HG03571 (cell line): ENCODE measurements around the gene DOCK10.
"Not testable (repeated sequence)": the region's sequence is repeated elsewhere in the genome, so short reads cannot be mapped to it uniquely, and the experiment has no call there.

ENCODE experiments used
- ATAC-seq: cut with Tn5 transposase; IDR thresholded peaks from one replicate; pipeline ENCODE4 v1.9.1; 2021; ENCODE audit not compliant: unreplicated experiment

Gene DOCK10

DNA sequence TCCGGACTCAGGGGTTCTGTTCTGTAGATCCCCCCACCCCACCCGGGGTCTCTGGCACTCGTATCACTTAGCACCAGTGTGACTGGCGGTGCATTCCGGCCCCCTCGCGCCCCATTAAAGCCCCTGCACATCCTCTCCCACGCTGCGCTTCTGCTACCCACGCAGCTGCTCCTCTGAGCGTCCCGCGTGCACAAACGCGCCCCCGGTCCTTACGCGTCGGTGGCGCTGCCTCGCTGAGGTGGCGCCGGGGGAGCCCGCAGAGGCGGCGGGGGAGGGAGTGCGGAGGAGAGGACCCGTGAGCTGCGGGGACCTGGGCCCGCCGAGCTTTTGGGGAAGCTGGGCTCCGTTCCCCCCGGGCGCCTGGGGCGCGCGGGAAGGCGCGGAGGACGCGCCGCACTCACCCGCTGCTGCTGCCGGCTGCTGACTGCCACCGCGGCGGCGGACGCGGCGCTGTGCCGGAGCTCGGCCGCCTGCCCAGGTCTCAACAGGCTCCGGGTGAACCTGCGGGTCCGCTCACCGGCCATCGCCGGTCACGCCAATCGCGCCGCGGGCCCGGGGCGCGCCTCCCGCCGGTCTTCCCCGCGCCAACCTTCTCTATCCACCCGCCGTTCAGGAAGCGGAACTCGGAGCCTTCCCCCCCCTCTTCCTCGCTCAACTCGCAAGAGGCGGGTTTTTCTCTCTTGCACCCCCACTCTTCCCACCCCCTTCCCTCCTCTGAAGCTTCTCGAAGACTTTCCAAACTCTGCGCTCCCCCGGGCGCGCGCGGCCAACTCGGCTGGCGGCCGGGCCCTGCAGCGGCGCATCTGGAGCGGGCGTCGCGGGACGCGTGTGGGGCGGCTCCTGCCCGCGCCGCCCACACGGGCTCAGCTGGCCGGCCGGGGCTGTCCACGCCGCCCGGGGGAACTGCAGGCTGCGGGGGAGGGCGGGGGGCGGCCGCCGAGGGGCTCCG, at the start of gene DOCK10:
Gene DOCK10 (minus strand): TSS at position 618 of the 949 bp plus-strand sequence. CDS start 94 bp downstream, at position 524.
- ATAC-seq: peak; percentile 26

DNA sequence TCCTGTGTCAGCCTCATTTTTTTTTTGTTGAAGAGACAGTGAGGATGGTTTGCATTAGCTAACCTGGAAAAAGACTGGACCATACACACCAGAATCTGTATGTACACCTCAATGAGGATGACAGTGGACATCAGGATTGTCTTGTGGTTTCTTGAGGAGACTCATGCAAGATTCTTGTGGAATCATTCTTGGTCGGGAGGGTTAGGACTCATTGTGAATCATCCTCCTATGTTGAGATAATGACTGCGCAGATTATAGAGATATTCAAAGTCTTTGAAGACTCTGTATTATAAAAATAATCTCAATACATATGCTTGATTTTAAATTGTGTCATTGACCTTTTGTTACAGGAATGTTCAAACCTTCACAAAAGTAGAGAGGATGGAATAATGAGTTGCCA, 49.1 kb upstream of the DOCK10 start:
- ATAC-seq: no peak

DNA sequence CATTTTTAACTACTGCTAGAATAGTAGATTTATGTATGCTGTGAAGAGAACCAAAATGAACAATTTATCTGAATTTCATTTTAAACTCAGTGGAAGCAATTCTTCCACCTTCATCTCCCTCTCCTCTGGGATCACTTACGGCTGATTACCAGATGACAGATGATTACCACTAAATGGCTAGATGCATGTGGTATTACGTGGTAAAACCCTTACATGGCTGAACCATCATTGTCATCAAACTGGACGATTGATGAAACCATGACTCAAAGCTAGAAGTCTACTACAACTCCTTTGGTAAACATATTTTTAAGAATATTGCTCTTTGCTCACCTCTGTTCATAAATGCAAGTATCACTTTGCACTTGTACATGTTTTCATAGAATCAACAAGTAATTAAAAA, 48.5 kb upstream of the DOCK10 start:
- no peak for ATAC-seq

DNA sequence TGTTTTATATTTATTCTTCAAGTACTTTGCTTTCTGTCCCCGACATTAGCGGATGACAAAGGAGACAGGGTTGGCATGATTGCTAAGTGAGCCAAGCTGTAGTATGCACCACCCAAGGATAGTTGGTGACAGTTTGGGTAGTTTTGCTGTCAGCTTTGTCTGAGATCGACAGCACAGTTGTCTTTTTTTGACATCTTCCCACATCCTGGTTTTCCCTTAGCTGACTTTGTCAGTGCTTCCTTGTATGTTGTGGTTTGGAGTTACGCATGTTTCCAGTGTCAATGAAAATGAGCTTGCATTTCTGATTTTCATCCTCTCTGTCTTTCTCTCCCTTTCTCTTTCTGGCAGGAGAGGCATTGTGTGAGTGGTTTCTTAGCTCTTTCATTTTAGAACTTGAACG, 44.6 kb upstream of the DOCK10 start:
- no peak for ATAC-seq

DNA sequence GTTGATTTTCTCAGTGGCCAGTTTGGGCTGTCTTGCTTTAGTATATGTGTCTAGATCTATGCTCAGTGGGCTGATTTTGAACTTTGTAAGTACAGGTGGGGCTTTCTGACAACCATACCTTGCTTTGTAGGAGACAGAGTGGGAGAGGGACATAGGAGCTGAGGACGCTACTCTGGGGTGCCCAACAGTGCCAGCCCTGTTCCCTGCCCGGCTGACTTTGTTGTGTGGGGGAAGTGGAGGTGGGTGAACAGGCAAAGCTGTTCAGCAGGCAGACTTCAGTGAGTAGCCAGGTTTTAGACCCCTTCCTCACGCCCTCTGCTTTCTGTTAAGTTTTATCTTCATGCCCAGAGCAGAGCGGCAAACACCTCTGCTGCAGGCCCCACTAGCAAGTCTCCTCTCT, 44.2 kb upstream of the DOCK10 start:
- ATAC-seq: no peak

DNA sequence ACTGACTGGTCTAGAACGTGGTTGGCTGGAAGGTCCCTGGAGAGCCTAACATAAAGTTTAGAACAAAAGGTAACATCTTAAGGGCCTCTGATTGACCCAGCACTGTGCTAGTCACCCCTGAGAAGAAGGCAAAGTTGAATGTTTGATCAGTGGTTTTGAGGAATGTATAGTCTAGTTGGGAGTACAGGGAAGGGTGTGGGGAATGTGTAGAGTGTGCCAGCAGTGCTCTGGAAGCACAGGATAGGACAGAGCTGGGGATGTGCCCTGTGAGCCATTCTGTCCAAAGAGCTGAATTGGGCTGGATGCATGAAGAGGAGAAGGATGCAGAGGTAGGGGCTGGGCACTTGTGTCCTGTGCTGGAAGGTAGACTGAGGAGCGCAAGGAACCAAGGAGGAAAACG, 41.0 kb upstream of the DOCK10 start:
- no peak for ATAC-seq

DNA sequence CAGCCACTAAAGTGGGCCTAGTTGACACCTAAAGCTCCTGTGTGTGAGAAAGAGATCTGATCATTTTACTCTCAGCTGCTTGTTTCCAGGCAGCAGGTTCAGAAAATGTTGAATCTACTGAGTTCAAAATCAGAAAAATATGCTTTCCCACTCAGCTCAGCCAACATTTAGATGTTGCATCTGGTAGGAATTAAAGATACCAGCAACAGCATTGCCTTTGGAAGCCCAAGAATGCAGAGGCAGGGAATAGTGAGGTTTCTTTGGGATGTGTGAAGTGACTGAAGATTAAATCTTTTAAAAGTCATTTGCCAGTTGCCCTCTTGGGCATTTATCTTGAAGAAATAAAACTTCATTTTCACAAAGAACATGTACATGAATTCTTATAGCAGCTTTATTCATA, 33.9 kb upstream of the DOCK10 start:
- ATAC-seq: no peak

DNA sequence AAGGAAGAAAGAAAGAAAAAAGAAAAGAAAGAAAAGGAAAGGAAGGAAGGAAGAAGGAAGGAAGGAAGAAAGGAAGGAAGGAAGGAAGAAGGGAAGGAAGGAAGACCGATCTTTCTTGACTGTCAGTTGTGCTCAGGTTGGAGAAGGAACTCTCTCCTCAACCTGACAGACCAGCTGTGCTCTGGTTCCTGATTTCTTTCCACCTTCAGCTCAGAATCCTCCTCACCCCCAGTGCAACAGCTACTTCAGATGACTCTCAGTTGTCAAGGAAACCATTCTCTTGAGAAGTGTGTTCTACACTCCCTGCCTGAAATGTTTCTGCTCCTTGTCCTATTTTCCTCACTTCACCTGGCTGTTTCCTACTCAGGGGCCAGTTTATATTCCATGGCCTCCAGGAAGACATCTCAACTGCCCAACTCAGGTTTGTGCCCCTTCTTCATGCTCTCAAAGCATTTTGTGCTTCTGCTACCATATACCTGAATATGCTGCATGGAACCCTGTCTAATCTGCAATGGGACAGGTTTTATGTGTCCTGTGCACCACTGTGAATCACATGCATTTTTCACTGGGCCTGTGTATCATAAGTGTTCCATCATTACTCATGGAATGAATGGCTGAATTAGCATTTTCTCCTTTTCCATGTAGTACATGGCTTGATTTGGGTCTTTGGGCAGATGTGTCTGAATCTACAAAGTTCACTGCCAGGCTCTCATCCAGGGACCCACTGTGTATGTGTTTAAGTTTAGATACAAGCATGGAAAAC, 32.8 kb upstream of the DOCK10 start:
- no peak for ATAC-seq

DNA sequence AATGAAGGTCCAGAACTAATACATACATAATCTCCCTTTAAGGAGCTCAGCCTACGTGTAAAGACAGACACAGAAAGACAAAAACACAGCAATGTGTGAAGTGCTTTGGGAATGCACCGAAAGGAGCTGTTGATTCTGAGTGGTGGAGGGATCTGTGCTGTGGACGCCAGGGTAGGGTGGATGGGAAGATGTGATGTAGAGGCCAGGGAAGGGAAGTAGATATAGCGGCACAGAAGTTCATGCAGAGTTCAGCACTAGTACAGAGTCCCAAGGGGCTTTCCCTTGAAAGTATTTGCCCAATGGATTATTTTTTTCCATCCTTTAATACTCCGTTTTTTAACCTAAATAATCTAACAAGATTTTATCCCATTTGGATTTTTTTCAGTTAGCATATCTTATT, 32.1 kb upstream of the DOCK10 start:
- no peak for ATAC-seq

DNA sequence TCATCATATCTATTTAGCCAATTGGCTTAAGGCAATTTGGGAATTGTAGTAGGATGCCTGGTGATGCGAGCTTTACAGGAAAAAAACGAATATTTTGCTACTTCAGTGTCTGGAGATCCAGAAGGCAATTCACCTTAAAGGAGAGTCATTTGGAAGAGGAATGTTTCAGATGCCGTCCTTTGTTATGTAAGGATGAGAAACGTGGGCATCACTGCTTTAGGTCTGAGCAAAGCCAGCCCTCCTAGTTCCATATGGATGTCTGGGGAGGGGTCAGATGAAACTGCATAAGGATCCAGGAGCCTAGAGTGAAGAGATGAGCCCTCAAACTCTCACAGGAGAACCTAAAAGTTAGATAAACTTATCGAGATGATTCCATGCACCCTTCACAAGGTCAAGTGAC, 30.9 kb upstream of the DOCK10 start:
- no peak for ATAC-seq

DNA sequence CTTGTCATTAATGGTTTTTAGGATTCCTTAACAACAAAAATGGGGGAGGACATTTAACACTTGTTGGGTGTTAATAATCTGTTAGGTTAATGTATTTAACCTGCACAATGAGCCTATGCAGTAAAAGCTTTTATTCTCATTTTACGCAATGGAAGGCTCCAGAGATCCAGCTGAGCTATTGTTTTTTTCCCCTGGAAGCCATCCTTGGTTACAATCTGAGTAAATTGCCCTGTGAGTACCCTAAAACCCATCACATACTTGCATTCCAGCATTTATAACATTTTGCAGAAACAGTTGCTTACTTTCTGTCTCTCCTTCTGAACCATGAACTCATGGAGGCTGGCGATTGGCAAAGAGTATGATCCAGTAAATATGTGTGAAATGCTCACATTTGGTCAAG, 30.2 kb upstream of the DOCK10 start:
- ATAC-seq: no peak

DNA sequence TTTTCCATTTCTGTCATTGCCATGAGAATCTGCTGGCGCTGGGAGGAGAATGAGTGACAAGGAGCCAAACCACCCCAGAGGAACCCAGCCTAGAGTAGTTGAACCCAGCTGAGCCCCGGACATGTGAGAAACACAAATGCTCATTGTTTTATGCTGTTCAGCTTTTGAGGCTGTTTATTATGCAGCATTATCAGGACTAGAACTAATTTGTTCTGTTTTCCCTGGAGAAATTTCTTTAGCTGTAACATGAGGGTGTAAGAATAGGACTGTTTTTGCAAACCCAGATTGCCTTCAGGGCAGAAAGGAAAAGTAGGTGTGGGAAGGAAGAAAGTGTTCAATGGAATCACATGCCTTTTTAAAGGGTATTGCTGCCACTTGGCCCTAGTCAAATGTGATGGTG, 28.5 kb upstream of the DOCK10 start:
- no peak for ATAC-seq

DNA sequence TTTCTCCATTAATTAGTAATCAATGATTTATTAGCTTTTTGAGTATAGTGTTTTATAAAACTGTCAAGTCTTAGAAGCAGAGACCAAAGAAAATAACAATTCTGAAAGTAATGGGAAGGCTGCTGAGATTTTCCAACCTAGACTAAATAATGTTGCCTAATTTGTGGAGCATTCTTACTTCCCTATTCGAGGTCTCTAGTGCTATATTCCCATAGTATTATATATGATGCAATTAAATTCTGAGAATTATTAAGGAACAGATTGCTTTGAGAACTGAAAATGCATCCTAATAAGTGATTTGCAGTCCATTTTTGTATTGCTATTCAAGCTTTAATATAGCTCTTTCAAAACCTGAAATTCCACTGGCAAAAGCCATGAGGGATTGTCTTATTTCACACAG, 27.7 kb upstream of the DOCK10 start:
- ATAC-seq: no peak

DNA sequence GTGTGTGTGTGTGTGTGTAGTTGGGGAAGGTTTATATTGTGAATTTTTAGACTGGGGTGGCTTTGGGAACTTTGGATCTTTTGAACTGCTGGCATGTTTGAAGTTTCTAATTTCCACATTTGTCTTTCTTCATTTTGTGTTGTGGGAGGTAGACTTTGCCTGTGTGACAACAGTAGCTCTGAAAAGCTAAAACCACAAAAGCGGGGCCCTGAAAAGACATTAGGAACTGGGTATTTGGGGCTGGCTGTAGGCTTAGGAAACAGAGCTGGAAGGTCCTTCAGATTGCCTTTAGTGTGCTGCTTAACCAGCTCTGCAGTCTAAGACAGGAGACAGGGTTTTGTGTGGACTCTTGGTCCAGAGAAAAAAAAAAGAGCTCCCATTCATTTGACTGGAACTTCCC, 27.2 kb upstream of the DOCK10 start:
- no peak for ATAC-seq

DNA sequence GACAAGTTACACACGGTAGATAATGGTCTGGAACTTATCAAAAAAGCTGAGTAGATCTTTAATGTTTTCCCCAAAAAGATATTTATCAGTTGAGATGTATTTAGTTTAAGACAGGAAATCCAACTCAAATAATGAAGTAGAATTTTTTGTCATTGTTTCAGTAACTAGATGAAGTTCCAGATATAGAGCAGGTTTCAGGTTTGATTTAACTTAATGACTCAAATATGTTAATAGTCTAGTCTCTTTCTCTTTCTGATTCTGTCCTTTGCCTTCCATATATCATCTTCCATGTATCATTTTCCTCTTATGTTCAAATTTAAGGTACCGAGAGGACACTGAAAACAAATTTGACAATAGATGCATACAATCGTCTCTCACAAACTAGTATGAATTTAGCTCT, 23.6 kb upstream of the DOCK10 start:
- no peak for ATAC-seq

DNA sequence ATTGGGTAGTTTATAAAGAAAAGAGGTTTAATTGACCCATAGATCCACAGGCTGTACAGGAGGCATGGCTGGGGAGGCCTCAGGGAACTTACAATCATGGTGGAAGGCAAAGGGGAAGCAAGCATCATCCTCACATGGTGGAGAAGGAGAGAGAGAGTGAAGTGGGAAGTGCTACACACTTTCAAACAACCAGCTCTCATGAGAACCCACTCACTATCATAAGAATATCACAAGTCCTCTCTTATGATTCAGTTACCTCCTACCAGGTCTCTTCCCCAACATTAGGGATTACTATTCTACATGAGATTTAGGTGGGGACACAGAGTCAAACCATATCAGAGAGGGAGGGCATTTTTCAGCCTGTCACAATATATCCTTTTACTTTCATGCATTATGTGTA, 22.7 kb upstream of the DOCK10 start:
- ATAC-seq: no peak

DNA sequence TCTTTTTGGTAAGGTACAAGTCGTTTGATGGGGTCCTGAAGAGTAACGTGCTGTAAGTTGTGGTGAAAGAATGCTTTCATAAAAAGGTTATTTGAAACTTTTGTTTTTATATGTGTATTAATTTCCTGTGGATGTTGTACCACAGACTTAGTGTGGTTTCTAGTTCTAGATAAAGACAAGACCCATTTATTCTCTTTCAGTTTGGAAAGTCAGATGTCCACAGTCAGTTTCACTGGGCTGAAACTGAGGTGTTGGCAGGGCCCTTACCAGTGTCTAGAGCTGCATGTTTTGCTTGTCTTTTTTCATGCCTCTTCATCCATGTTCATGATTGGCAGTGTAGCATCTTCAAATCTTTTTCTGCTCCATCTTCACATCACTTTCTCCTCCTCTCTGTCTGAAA, 22.1 kb upstream of the DOCK10 start:
- no peak for ATAC-seq

DNA sequence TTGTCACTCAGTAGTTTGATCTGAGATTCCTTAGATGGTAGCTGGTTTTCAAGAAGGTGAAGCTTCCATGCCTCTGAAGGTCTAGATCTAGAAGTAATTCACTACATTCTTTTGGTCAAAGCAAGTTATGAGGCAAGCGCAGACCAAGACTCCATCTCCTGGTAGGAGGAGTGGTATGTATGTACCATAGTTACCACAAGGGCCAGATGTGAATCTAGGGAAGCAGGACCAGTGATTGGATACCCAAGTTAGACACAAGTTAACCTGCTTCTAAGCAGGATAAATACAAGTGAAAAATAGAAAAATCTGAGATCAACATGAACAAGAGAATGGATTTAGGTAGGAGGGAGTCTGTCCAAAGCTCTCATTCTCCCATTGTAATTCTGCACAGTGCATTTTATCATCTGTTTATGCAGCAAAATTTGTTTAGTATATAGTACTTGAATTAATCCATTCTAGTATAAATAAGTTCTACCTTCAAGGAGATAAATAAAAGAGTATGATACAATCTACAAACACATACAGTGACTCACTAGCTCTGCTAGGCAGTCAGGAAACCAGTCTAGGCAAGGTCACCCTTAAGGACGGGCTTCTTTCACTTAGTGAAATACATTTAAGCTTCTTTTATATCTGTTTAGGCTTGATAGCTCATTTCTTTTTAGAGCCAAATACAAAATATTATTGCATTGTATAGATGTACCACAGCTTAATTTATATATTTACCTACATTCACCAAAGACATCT, 14.2 kb upstream of the DOCK10 start:
- ATAC-seq: no peak

DNA sequence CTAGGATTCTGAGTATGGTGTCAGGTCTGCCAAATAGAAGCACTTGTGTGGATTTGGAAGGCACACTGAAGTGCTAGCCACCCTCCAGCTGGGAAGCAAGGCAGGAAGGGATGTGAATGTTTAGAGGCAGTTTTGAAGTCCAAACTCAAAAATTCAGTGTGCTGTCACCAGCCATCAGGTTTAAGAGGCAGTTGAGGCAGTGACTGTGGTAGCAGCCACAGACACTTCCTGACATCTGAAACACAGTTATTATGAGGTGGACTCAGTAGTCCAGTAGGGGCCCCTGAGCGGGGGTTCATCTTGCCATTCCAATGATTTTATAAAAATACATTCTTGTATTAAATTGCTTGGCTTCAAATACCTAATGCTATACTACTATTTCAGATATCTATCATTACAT, 13.4 kb upstream of the DOCK10 start:
- no peak for ATAC-seq

DNA sequence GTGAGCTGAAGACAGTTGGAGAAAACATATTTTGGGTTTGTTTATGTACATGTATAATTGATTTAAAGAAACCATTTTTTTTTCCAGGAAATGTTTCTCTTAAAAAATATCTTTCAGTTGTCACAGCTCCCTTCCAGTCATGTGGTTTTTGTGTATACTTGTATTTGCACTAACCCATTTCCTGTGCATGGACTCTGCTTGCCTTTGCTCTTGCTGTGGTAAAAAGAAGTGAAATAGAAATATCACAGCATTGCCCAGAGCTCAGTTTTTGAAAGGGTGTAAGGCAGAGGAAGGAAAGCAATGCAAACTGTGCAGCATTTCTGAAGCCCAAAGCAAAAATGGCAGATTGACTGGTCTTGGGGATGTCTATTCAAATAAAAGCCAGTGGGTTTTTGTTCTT, 10.4 kb upstream of the DOCK10 start:
- peak; percentile 87 for ATAC-seq

DNA sequence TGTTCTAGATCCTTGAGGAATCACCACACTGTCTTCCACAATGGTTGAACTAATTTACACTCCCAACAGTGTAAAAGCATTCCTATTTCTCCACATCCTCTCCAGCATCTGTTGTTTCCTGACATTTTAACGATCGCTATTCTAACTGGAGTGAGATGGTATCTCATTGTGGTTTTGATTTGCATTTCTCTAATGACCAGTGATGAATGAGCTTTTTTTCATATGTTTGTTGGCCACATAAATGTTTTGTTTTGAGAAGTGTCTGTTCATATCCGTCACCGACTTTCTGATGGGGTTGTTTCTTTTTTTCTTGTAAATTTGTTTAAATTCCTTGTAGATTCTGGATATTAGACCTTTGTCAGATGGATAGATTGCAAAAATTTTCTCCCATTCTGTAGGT, 5.2 kb upstream of the DOCK10 start:
- not testable (repeated sequence) for ATAC-seq

DNA sequence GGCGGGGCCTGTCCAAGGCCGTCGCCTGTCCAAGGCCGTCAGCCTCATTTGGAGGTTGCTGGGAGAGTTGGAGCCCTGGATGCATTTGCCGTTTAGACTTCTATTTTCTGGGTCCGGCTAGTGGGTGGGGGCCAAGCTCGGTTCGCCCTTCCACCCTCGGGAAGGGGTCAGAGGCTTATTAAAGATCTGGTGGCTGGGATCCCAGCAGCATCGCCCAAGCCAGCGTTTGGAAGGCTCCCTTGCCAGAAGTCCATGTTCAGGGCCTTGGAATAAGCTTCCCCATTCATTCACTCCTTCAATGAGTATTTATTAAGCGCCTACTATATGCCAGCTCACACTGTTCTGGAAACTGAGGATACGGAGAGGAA, 516 bp upstream of the DOCK10 start:
- no peak for ATAC-seq
